Panc1 (cell line): ENCODE measurements around the gene MLYCD.

Experiments
- CTCF ChIP-seq: fragments of 450-650 bp; IDR thresholded peaks from 2 replicates; pipeline ENCODE4 v1.5.1; 2017; ENCODE audit warnings: mild to moderate bottlenecking
- POLR2AphosphoS5 ChIP-seq: IDR thresholded peaks from 2 replicates; pipeline ENCODE4 v1.6.1; 2012; ENCODE audit warnings: mild to moderate bottlenecking, low read depth, low read length, moderate library complexity
- REST ChIP-seq, 2 experiments: IDR thresholded peaks; 2 replicates each; pipeline ENCODE4 v1.6.1; 2011 to 2012; ENCODE audit warnings: low read depth in 2 of 2, control low read depth in 1 of 2, low read length in 1 of 2, mild to moderate bottlenecking in 1 of 2, moderate library complexity in 1 of 2; ENCODE audit not compliant: insufficient read depth in 1 of 2
- SIN3A ChIP-seq: IDR thresholded peaks from 2 replicates; pipeline ENCODE4 v1.6.1; 2012; ENCODE audit warnings: low read depth, mild to moderate bottlenecking, low read length, moderate library complexity, borderline replicate concordance; ENCODE audit not compliant: insufficient read depth
- TCF7L2 ChIP-seq: IDR thresholded peaks from 2 replicates; pipeline ENCODE4 v1.6.1; 2011; ENCODE audit warnings: mild to moderate bottlenecking, low read depth, low read length, inconsistent platforms

- no peak for TF ChIP-seq POLR2AphosphoS5
- no peak for TF ChIP-seq CTCF
- TF ChIP-seq TCF7L2: no peak
- no peak for TF ChIP-seq SIN3A
- no peak for TF ChIP-seq REST (IDR thresholded peaks at IDR 0.05; ENCODE audit: insufficient read depth in 1 of 2, low read depth in 2 of 2, low read length in 1 of 2)
Measured at GRCh38 chr16:83917152-83918120, 18.5 kb downstream of the MLYCD start.
